Measurements from ENCODE around the gene RAB33B.
"Not testable (repeated sequence)": the region's sequence is repeated elsewhere in the genome, so short reads cannot be mapped to it uniquely, and the experiment has no call there.

Gene RAB33B

GRCh38 chr4:139454111-139455045, at the start of gene RAB33B:
Gene RAB33B (plus strand): TSS chr4:139454121. CDS start chr4:139454196, 75 bp downstream.
- DNase-seq (ENCODE audit: low spot score) = no peak

DNA sequence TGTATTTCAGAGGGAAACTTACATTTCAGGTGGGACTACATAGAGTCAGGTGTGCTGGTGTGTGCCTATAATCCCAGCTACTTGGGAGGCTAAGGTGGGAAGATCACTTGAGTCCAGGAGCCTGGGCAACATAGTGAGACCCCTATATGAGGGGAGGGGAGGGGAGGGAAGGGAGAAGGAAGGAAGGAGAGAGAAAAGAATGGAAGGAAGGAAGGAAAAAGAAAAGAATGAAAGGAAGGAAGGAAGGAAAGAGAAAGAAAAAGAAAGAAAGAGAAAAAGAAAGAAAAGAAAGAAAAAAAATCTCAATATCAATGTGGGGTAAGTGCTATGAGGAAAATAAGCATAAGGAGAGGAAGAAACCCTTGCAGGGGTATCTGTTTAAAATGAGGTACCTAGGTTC, 43.6 kb upstream of the RAB33B start:
- DNase-seq (ENCODE audit: low spot score) = no peak

- not testable (repeated sequence) for DNase-seq (ENCODE audit: low spot score)
Observed at GRCh38 chr4:139414671-139415210, 39.2 kb upstream of the RAB33B start.

DNA sequence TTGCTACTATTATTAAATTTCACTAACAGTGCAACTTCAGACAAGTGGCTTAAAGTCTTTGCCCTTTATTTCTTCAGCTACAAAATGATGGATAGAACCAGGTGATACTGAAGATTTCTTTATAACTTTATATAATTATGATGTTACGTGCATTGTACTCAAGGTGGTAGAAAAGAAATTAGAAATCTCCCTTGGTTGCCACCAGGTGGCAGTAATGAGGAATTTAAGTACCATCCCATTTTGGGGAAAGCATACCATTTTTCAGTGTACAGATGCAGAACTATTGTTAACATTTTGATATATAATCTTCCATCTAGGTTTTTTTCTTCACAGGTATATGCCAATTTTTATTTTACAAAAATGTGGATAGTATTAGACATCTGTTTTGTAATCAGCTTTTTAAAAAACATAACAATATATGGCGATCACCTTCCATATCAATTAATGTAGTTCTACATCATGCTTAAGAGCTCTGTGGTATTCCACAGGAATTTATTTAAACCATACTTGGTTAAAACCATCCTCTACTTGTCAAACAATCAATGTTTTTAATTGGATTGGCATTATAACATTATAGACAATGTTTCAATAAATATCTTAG, 37.7 kb upstream of the RAB33B start:
- DNase-seq (ENCODE audit: low spot score) = peak; percentile 44

DNA sequence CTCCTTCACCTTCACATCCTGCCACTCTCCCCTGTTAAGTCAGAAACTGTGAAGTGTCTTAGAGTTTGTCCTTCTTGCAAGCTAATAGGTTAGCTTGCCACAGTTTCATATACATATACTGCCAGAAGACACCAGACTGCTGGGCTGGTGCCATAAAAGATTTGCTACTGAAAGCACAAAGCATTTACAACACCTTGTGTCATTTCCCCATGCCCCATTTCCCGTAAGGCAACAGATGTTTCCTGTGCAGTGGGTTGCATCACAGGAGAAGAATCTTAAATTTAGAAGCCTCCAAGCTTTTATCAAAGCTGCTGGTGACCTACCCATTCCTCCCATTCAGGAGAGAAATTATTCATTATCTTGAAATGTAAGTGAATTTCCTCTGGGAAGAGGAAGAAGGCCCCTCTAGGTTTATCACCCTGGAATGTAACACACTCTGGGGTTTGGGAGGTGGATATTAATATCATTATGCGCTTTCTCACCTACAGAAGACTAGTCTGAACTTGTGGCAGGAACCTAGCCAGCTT, 34.5 kb upstream of the RAB33B start:
- no peak for DNase-seq (ENCODE audit: low spot score)

DNA sequence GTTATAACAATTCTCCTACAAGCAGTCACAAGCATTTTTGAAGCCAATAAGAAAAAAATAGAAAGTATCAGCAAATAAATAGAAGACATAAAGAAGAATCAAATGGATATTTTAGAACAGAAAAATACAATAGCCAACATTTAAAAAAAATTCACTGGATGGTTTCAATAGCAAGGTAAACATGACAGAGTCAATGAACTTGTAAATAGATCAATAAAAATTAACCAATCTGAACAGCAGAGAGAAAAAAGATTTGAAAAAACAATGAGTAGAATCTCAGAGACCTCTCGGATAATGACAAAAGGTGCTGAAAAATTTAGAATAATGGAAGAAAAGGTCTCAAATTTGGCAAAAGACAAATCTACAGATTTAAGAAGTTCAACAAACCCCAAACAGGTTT, 33.3 kb upstream of the RAB33B start:
- DNase-seq (ENCODE audit: low spot score) = no peak

DNA sequence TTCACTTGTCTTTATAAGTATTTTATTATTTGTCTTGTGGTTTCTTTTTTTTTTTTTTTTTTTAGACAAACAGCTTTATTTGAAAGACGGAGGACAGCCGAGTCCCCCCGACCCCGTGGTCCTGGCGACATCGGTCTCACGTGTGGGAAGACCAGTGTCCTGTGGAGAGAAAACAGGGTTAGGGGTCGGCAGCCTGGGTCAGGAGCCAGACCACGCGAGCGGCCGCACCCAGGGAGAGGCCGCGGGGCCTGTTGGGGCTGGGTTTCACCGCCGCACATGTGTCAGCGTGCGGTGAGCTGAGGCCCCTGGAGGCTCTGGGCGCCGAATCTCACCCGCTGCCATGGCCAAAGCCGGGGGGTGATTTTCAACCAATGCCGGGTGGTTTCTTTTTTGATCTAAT, 17.8 kb upstream of the RAB33B start:
- DNase-seq (ENCODE audit: low spot score) = no peak

DNA sequence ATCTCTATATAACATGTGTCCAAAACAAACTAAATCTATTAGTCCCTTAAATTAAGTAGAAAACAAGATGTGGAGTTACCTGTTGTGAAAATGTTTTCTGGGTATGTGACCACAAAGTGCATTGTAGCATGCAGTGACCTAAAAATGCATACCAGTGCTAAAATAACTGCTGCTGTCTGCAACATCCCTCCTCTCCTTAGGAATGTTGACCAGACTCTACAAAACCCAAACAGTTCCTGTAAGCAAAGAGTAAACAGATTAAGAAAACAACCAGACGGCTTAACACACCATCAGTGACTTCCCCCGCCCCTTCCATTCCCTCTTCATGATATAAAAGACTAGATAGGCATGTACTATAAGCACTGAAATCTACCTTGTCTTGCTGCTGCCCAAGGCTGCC, 15.8 kb upstream of the RAB33B start:
- DNase-seq (ENCODE audit: low spot score) = no peak

GRCh38 chr4:139441029-139441428, 12.9 kb upstream of the RAB33B start:
- no peak for DNase-seq (ENCODE audit: low spot score)

GRCh38 chr4:139443661-139444060, 10.3 kb upstream of the RAB33B start:
- DNase-seq (ENCODE audit: low spot score) = no peak

DNA sequence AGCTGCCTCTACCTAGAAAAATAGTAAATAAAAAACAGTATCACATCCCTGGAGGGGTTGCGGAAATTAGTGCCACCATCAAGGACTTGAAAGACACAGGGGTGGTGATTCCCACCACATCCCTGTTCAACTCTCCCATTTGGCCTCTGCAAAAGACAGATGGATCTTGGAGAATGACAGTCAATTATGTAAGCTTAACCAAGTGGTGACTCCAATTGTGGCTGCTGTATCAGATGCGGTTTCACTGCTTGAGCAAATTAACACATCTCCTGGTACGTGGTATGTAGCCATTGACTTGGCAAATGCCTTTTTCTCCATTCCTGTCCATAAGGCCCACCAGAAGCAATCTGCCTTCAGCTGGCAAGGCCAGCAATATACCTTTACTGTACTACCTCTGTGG, 9.0 kb upstream of the RAB33B start:
- not testable (repeated sequence) for DNase-seq (ENCODE audit: low spot score)

DNA sequence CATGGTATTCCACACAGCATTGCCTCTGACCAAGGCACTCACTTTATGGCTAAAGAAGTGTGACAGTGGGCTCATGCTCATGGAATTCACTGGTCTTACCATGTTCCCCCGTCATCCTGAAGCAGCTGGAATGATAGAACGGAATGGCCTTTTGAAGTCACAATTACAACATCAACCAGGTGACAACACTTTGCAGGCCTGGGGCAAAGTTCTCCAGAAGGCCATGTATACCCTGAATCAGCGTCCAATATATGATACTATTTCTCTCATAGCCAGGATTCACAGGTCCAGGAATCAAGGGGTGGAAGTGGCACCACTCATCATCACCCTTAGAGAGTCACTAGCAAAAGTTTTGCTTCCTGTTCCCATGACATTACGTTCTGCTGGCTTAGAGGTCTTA, 6.8 kb upstream of the RAB33B start:
- DNase-seq (ENCODE audit: low spot score) = not testable (repeated sequence)

DNA sequence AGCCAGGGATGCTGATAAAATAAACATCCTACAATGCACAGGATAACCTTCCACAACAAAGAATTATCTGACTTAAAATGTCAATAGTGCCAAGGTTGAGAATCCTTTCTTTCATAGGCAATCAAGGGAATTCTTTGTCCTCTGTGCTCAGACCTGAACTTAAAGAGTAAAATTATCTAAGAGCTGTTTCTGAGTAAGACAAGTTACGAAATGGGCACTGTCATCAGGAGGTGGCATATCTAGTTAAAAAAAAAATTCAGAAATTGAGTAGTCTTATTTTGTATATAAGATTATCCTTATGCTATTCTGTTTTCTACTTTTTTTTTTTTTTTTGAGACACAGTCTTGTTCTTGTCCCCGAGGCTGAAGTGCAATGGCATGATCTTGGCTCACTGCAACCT, 3.3 kb upstream of the RAB33B start:
- DNase-seq (ENCODE audit: low spot score) = no peak

DNA sequence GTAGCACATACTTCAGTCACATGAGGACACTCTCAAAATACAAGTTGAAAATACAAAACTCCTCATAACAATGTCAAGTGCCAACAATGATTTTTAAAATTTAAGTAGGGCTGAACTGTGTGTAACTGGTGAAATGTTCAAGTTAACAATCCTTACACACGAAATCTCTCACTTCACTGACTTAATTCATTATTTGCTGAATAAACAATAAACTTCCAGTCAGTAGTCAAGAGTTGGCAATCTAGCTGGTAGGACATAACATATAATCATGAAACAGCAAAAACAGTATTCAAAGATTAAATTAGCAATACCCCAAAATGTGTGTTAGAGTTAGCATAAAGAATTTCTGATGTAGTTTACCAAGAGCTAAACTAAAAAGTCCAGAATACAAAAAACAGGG, 1.9 kb upstream of the RAB33B start:
- no peak for DNase-seq (ENCODE audit: low spot score)

DNA sequence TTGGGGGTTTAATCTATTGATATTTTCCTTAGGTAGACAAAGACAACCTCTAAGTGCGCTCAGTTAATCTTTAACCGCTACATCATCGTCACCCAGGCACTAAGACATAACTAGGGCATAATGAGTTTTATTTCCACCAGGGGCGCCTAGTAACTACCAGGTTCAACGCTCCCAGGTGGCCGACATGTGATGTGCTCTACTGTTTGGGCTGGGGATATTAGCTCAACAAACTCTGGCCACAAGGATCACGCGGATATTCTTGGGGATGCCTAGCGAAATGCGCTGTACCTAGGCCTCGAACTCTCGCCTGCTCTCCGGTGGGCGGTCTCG, 915 bp upstream of the RAB33B start:
- DNase-seq (ENCODE audit: low spot score) = peak; percentile 62

DNA sequence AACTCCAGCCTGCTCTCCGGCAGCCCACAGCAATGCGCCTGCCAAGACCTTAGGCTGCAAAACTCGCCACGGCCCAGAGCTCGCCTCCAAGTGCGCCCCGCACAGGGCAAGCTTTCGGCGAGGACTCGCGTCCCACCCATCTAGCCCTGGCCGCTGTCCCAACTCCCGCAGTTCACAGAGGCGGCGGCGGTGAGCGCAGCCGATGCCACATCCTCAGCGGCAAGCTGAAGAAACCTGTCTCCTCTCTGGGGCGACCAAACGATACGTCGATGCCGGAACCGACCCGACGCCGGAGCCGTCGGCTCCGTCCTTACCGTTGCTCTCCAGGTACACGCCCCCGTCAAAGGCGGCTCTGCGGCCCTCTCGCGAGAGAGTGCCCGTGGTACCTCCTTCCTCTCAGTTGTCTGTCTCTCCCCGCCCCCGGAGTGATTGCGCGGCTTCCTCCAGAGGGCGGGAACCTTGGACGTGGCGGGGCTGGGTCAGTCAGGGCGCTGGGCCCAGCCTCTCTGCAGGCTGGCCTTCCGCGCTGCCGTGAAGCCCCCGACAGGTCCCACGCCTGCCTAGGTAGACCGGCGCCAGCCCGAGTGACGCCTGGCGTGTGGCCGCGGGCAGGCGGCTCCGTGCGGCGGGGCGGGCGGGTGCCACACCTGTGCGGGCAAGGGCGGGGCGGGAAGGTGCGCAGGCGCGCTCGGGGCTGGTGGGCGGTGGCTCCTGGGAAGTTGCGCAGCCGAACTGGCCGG, 380 bp upstream of the RAB33B start:
- peak; percentile 92 for DNase-seq (ENCODE audit: low spot score)

GRCh38 chr4:139455126-139455538, 1.2 kb downstream of the RAB33B start:
- DNase-seq (ENCODE audit: low spot score) = no peak

DNA sequence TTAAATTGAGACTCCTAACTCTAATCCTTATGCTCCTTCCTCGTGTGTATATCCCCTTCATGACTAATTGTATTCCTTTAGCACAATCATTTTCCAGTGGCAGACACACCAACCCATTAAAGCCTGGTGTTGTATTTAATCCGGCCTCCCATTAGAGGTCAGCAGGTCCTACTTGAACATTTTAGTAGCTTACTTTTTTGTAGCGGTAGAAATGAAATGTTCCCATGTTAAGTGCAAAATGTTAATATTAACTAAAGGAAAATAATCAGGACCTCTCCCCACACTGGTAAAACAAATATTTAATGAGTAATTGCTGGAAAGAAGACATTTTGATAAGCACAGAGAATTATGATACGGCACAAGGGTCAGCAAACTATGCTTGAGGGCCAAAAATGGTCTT, 3.4 kb downstream of the RAB33B start:
- no peak for DNase-seq (ENCODE audit: low spot score)

GRCh38 chr4:139458543-139458942, 4.6 kb downstream of the RAB33B start:
- DNase-seq (ENCODE audit: low spot score) = no peak

DNA sequence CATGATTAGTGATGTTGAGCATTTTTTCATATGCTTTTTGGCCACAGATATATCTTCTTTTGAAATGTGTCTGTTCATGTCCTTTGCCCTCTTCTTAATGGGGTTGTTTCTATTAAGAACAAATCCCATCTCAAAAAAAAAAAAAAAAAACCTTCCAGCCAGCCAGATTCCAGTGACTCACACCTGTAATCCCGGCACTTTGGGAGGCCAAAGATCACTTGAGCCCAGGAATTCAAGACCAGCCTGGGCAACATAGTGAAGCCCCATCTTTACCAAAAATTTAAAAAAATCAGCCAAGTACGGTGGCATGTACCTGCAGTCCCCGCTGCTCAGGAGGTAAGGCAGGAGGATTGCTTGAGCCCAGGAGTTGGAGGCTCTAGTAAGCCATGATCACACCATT, 5.1 kb downstream of the RAB33B start:
- no peak for DNase-seq (ENCODE audit: low spot score)

- peak; percentile 18 for DNase-seq (ENCODE audit: low spot score)
Observed at GRCh38 chr4:139460565-139460964, 6.6 kb downstream of the RAB33B start.

DNA sequence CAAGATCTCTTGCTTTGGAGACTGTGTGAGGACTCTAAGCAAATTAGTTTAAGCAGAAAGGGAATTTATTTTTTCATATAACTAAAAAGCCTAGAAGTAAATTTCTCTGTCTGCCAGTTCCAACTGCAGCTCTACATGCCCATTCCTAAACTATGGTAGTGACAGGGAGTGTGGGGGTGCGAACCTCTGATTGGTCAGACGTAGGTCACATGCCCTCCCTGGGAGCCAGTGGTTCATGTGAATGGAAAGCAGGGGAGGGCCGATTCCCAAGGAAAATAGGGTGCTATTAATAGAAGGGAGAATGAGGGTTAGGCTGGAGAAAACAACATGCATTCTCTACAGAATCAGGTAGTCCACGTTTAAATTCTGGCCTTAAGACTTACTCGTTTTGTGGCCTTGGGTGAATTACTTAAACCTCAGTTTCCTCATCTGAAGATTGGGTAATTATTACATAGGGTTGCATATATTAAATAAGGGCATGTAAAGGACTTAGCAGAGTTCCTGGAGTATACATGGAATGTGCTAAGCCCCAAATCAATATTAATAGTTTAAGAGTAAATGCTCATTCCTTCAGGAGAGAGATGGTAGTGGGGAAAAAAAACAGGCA, 7.2 kb downstream of the RAB33B start:
- DNase-seq (ENCODE audit: low spot score) = peak; percentile 75

All from iPS-NIHi11 (cell line).